H9 (cell line): ENCODE results near the gene OR2T4. TPM values are rescaled to one million over a fixed set of nuclear protein-coding genes. Genes with fewer than 3 reads are reported as not detected.

Experiments used
- DNase-seq: peaks from one replicate; pipeline ENCODE4 v3.0.0-alpha.2; 2017
- H2AFZ ChIP-seq: one replicate; pipeline ENCODE4 v1.6.1; 2013; ENCODE audit warnings: mild to moderate bottlenecking, low read length, control low read depth, moderate library complexity
- H2AK5ac ChIP-seq: 2 replicates; pipeline ENCODE4 v1.6.1; 2013; ENCODE audit warnings: low read length, control low read depth, mixed read lengths; ENCODE audit not compliant: insufficient read length
- H2BK120ac ChIP-seq: one replicate; pipeline ENCODE4 v1.6.1; 2013; ENCODE audit warnings: low read depth, mild to moderate bottlenecking, low read length, control low read depth, inconsistent platforms; ENCODE audit not compliant: poor library complexity, severe bottlenecking
- H2BK12ac ChIP-seq: 2 replicates; pipeline ENCODE4 v1.6.1; 2013; ENCODE audit warnings: low read length, control low read depth, mixed read lengths, low read depth; ENCODE audit not compliant: insufficient read length
- H2BK15ac ChIP-seq: 2 replicates; pipeline ENCODE4 v1.6.1; 2013; ENCODE audit warnings: low read depth, low read length, control low read depth
- H2BK20ac ChIP-seq: one replicate; pipeline ENCODE4 v1.6.1; 2013; ENCODE audit warnings: low read depth, mild to moderate bottlenecking, low read length, control low read depth, inconsistent platforms; ENCODE audit not compliant: poor library complexity, severe bottlenecking
- H2BK5ac ChIP-seq: 2 replicates; pipeline ENCODE4 v1.6.1; 2013; ENCODE audit warnings: low read length, control low read depth, mixed read lengths; ENCODE audit not compliant: insufficient read length
- H3K14ac ChIP-seq: 2 replicates; pipeline ENCODE4 v1.6.1; 2013; ENCODE audit warnings: low read length, control low read depth; ENCODE audit not compliant: insufficient read depth
- H3K18ac ChIP-seq: 2 replicates; pipeline ENCODE4 v1.6.1; 2013; ENCODE audit warnings: low read depth, mild to moderate bottlenecking, mixed read lengths, low read length, control low read depth; ENCODE audit not compliant: insufficient read length
- H3K23ac ChIP-seq: 2 replicates; pipeline ENCODE4 v1.6.1; 2013; ENCODE audit warnings: low read length, control low read depth, mixed read lengths, low read depth; ENCODE audit not compliant: insufficient read length
- H3K23me2 ChIP-seq: 2 replicates; pipeline ENCODE4 v1.6.1; 2013; ENCODE audit warnings: low read depth, mild to moderate bottlenecking, mixed read lengths, low read length, control low read depth; ENCODE audit not compliant: insufficient read length, poor library complexity, severe bottlenecking
- H3K27ac ChIP-seq: 2 replicates; pipeline ENCODE4 v1.5.1; 2013; ENCODE audit warnings: low read length, control low read depth, mixed read lengths, low read depth; ENCODE audit not compliant: insufficient read length
- H3K27me3 ChIP-seq: 2 replicates; pipeline ENCODE4 v1.6.1; 2013; ENCODE audit warnings: low read length, control low read depth, inconsistent platforms; ENCODE audit not compliant: insufficient read depth
- H3K4ac ChIP-seq: 2 replicates; pipeline ENCODE4 v1.6.1; 2013; ENCODE audit warnings: low read depth, mild to moderate bottlenecking, control low read depth, inconsistent platforms, low read length, moderate library complexity
- H3K4me1 ChIP-seq: 2 replicates; pipeline ENCODE4 v1.6.1; 2013; ENCODE audit warnings: low read length, control low read depth, inconsistent platforms; ENCODE audit not compliant: insufficient read depth
- H3K4me2 ChIP-seq: 2 replicates; pipeline ENCODE4 v1.6.1; 2013; ENCODE audit warnings: low read length, control low read depth, mixed read lengths; ENCODE audit not compliant: insufficient read length, insufficient read depth
- H3K56ac ChIP-seq: 2 replicates; pipeline ENCODE4 v1.6.1; 2013; ENCODE audit warnings: low read depth, mild to moderate bottlenecking, mixed read lengths, low read length, control low read depth; ENCODE audit not compliant: insufficient read length
- H3K79me1 ChIP-seq: 2 replicates; pipeline ENCODE4 v1.6.1; 2013; ENCODE audit warnings: low read depth, mild to moderate bottlenecking, moderate library complexity, low read length, control low read depth, inconsistent platforms; ENCODE audit not compliant: insufficient read depth, poor library complexity, severe bottlenecking
- H3K79me2 ChIP-seq: 2 replicates; pipeline ENCODE4 v1.6.1; 2013; ENCODE audit warnings: low read length, control low read depth, inconsistent platforms; ENCODE audit not compliant: insufficient read depth
- H3K9ac ChIP-seq: 2 replicates; pipeline ENCODE4 v1.6.1; 2013; ENCODE audit warnings: low read length, control low read depth, mixed read lengths; ENCODE audit not compliant: insufficient read length; ENCODE audit errors: extremely low read depth
- H3K9me3 ChIP-seq: one replicate; pipeline ENCODE4 v1.6.1; 2013; ENCODE audit warnings: low read depth, low read length, inconsistent platforms; ENCODE audit not compliant: control insufficient read depth
- H3T11ph ChIP-seq: one replicate; pipeline ENCODE4 v1.6.1; 2013; ENCODE audit warnings: mild to moderate bottlenecking, low read length, control low read depth, inconsistent platforms
- H4K20me1 ChIP-seq: one replicate; pipeline ENCODE4 v1.6.1; 2013; ENCODE audit not compliant: control insufficient read depth, insufficient read length, insufficient read depth
- H4K5ac ChIP-seq: 2 replicates; pipeline ENCODE4 v1.6.1; 2013; ENCODE audit warnings: low read depth, mild to moderate bottlenecking, mixed read lengths, low read length, control low read depth; ENCODE audit not compliant: insufficient read length
- H4K8ac ChIP-seq: replicated peaks from 2 replicates; pipeline ENCODE4 v1.6.1; 2013; ENCODE audit warnings: low read length, control low read depth, mixed read lengths, low read depth; ENCODE audit not compliant: insufficient read length
- H4K91ac ChIP-seq: 2 replicates; pipeline ENCODE4 v1.6.1; 2013; ENCODE audit warnings: low read depth, mild to moderate bottlenecking, moderate library complexity, mixed read lengths, low read length, control low read depth; ENCODE audit not compliant: insufficient read length
- H3K27ac Mint-ChIP-seq, 3 experiments: 2 replicates in 2 of 3; 3 replicates in 1 of 3; pipeline ENCODE4 v1.8.0; 2020 to 2021; ENCODE audit warnings: mixed read lengths in 3 of 3, mild to moderate bottlenecking in 1 of 3, moderate library complexity in 1 of 3
- H3K27me3 Mint-ChIP-seq: 2 replicates; pipeline ENCODE4 v1.8.0; 2021; ENCODE audit warnings: low read depth, mild to moderate bottlenecking, moderate library complexity, mixed read lengths
- H3K36me3 Mint-ChIP-seq, 3 experiments: 2 replicates in 2 of 3; 3 replicates in 1 of 3; pipeline ENCODE4 v1.8.0; 2020 to 2021; ENCODE audit warnings: low read depth in 3 of 3, mixed read lengths in 3 of 3; ENCODE audit not compliant: insufficient read depth in 1 of 3
- H3K4me1 Mint-ChIP-seq, 2 experiments: 2 replicates each; pipeline ENCODE4 v1.8.0; 2020; ENCODE audit warnings: mixed read lengths in 2 of 2
- H3K4me3 Mint-ChIP-seq, 2 experiments: 2 replicates in 1 of 2; 3 replicates in 1 of 2; pipeline ENCODE4 v1.8.0; 2020 to 2021; ENCODE audit warnings: mild to moderate bottlenecking in 2 of 2, mixed read lengths in 2 of 2, moderate library complexity in 1 of 2
- H3K9me3 Mint-ChIP-seq, 2 experiments: 2 replicates in 1 of 2; 3 replicates in 1 of 2; pipeline ENCODE4 v1.8.0; 2020; ENCODE audit warnings: mild to moderate bottlenecking in 2 of 2, mixed read lengths in 2 of 2, moderate library complexity in 1 of 2
- WGBS: extraction: QIAGEN DNeasy Blood & Tissue Kit; methylation state at CpG from one replicate; pipeline ENCODE4 v1.1.7; 2013; ENCODE audit warnings: missing lambda C conversion rate, low lambda C conversion rate, mixed read lengths; ENCODE audit not compliant: insufficient read length; ENCODE audit errors: extremely low coverage; 5-methylcytosine and 5-hydroxymethylcytosine counted together
- total RNA-seq: library from RNA; stranded (reverse); gene quantifications from 2 replicates; pipeline ENCODE4 v1.2.1, GENCODE V29; 2021
- TF ChIP-seq, protein P1 (sequence below): fragments of 200-600 bp; sonication (generic); conservative IDR thresholded peaks from 3 replicates; pipeline ENCODE4 v1.8.0; 2021; ENCODE audit warnings: antibody characterized with exemption, mild to moderate bottlenecking

Gene OR2T4
- total RNA-seq, 1 experiment from 2014 or later = not detected

DNA sequence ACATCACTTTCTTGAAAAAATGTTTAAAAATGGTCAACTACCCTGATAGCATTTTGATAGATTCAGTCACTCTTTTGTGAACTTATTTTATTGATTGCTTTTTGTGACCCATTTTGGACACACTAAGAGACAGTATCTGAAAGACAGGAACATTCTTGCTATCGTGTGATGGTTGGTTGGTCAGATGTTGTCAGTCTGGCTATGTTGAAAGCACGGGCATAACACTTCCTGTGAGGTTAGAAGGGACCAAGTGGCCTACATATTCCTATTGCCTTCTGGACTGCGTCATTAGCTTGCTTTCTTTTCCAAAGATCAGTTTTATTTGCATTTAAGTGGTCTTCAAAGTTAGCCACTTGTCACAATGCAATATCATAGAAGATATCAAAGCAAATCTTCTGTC, 15.5 kb downstream of the OR2T4 start:
- no peak overlapping the region for H3K18ac ChIP-seq
- TF ChIP-seq, protein P1, sequence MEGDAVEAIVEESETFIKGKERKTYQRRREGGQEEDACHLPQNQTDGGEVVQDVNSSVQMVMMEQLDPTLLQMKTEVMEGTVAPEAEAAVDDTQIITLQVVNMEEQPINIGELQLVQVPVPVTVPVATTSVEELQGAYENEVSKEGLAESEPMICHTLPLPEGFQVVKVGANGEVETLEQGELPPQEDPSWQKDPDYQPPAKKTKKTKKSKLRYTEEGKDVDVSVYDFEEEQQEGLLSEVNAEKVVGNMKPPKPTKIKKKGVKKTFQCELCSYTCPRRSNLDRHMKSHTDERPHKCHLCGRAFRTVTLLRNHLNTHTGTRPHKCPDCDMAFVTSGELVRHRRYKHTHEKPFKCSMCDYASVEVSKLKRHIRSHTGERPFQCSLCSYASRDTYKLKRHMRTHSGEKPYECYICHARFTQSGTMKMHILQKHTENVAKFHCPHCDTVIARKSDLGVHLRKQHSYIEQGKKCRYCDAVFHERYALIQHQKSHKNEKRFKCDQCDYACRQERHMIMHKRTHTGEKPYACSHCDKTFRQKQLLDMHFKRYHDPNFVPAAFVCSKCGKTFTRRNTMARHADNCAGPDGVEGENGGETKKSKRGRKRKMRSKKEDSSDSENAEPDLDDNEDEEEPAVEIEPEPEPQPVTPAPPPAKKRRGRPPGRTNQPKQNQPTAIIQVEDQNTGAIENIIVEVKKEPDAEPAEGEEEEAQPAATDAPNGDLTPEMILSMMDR = no peak
- no peak overlapping the region for H3K56ac ChIP-seq
- H3K4me1 ChIP-seq = no peaks in the 10 kb centered on the region
- no peaks in the 10 kb centered on the region for H3K23me2 ChIP-seq
- no peaks in the 10 kb centered on the region for H3K27me3 Mint-ChIP-seq
- WGBS = no CpG with 5 or more reads among the region's 3 CpGs
- H2BK15ac ChIP-seq = no peak overlapping the region
- H3K79me1 ChIP-seq = no peaks in the 10 kb centered on the region
- H3K9ac ChIP-seq = no peak overlapping the region
- no peak overlapping the region for H2BK20ac ChIP-seq
- no peak overlapping the region for H2BK120ac ChIP-seq
- no peak overlapping the region for H4K91ac ChIP-seq
- no peak overlapping the region for H3K4me3 Mint-ChIP-seq
- no peak overlapping the region for H2AFZ ChIP-seq
- H3K27ac ChIP-seq = no peak overlapping the region
- H3K4me2 ChIP-seq = no peak overlapping the region
- H4K5ac ChIP-seq = no peak overlapping the region
- no peak overlapping the region for H2BK5ac ChIP-seq
- H3K79me2 ChIP-seq = no peaks in the 10 kb centered on the region
- H3K9me3 Mint-ChIP-seq = peaks cover 78 to 86% of the 10 kb centered on the region in 2 experiments
- H3K4me1 Mint-ChIP-seq = no peaks in the 10 kb centered on the region
- H3K9me3 ChIP-seq = peaks cover 69% of the 10 kb centered on the region
- H3T11ph ChIP-seq = no peak overlapping the region
- H3K4ac ChIP-seq = no peak overlapping the region
- no peak overlapping the region for H2AK5ac ChIP-seq
- H3K23ac ChIP-seq = no peak overlapping the region
- H3K36me3 Mint-ChIP-seq = peaks cover 1 to 23% (median 18%) of the 10 kb centered on the region in 3 experiments; a peak in 6 of 7 replicates
- H3K14ac ChIP-seq = no peak overlapping the region
- no peak overlapping the region for H3K27ac Mint-ChIP-seq
- H4K8ac ChIP-seq = no peak overlapping the region
- no peaks in the 10 kb centered on the region for H3K27me3 ChIP-seq
- no peak overlapping the region for H2BK12ac ChIP-seq
- no peak for DNase-seq
- no peaks in the 10 kb centered on the region for H4K20me1 ChIP-seq
